NCI-H82 treated with DMSO at 0.1 percent for 48 hours (cell line): Measurements from ENCODE around the gene MMP25.
"Not testable (repeated sequence)": the region's sequence is repeated elsewhere in the genome, so short reads cannot be mapped to it uniquely, and the experiment has no call there.

Source experiments
- DNase-seq: peaks from one replicate; lab custom pipeline; 2025; ENCODE audit not compliant: unreplicated experiment; lab: John Stamatoyannopoulos, UW

Gene MMP25

DNA sequence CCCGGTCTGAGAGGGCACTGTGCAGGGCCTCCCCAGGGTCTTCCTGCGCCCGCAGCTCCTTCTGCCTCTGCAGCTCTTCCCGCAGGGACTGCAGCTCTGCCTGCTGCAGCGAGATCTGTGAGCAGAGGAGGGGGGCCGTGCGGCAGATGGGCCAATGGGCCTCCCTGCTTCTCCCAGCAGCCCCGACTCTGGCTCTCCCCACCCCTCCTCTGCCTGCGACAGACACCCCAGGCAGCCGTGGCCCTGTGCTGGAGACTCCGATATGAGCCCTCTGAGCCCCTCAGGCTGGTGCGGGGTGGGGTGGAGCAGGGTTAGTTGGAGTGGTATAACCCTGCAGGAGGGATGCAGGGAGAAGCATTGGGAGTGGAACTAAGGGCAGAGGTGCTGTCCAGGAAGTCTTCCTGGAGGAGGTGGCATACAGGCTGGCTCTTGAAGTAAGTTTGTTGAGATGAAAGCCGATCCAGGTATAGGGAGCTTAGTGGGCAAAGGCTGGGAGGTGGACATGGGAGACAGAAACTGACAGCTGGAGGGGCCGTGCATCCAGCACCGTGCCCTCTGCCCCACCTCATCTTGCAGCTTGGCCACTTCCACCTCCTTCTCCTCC, 17.5 kb upstream of the MMP25 start:
- no peak for DNase-seq

DNA sequence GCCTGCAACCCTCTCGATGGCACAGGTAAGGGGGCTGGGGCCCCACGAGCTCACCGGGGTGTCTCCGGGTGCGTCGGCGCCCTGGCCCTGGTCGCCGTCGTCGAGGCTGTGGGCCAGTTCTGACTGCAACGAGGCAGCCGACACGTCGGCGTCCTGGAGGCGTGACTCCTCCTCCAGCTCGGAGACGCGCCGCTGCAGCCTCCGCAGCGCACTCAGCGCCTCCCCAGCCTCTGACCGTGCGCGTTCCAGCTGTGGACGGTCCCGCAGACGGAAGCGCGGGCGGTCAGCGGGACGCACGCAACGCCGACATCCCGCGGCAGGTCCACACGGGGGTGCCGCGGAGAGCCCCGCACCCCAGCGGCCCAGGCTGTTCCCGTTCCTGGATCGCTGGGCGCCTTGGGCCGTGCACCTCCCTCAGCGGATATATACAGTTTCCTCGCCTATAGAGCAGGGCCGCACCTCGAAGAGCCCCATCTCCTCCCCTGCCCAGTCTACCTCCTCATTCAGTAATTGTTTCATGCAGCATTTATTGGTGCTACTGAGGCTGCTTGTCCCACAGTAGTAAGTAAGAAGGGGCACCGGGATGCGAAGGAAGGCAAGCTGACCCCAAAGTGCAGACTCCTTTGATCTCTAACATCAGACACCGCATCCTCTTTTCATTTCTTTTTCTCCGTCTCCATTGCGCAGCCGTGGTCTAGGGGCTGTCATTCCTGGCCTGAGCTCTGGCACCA, 16.7 kb upstream of the MMP25 start:
- no peak for DNase-seq

DNA sequence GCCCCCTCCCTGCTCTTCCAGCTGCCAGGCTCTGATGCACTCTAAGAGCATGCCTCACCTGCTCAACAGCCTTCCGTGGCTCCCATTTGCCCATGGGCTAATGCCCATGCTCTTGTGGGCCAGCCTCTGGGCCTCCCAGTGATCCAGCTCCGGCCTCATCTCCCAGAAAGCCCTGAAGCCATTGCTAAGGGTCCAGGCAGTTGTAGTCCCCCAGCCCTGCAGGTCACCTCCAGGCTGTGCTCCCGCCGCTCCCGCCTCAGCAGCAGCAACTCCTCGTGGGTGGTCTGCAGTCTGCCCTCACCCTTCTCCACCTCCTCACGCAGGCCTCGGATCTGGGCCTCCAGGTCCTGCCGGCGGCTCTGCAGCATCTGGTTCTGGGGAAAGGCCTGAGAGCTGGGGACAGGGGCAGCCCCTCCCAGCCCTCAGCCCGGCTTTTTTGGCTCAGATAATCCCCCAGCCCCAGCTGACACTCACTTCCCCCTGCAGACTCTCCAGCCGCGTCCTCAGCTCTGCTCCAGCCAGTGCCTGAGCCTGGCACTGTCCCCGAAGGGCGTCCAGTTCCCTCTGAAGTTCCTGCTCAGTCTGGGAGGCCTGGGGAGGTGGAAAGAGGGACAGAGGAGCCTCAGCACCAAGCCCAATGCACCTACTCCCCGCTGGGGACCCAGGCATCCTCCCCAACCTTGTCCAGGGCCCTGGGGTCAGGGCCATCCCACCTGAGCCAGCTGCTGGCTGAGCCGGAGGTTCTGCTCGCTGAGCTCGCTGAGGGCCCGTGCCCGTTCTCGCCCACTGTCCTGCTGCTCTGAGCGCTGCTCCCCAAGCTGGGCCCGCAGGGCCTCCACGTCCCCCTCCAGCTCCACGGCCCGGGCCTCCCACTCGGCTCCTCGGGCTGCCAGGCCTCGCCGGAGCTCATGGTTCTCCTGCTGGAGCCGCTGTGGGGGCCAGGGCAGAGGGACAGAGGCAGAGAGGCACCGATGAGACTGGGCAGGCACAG, 15.8 kb upstream of the MMP25 start:
- DNase-seq, result no peak

DNA sequence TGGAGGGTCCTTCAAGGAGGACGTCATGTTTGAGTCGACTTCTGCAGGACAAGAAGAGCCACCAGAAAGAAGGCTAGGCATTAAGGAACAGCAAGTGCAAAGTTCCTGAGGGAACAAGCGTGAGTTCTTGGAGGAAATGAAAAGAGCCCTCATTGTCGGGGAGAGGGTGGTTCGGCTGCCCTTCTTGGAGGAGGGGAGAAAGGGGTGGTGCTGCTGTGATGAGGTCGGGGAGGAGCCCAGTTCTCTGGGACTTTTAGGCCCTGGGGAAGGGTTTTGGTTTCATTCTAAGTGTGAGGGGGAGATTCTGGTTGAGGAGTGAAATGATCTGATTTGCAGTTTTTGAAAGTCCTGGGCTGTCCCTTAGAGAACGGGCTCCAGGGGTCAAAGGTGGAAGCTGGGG, 13.7 kb upstream of the MMP25 start:
- DNase-seq, result no peak

DNA sequence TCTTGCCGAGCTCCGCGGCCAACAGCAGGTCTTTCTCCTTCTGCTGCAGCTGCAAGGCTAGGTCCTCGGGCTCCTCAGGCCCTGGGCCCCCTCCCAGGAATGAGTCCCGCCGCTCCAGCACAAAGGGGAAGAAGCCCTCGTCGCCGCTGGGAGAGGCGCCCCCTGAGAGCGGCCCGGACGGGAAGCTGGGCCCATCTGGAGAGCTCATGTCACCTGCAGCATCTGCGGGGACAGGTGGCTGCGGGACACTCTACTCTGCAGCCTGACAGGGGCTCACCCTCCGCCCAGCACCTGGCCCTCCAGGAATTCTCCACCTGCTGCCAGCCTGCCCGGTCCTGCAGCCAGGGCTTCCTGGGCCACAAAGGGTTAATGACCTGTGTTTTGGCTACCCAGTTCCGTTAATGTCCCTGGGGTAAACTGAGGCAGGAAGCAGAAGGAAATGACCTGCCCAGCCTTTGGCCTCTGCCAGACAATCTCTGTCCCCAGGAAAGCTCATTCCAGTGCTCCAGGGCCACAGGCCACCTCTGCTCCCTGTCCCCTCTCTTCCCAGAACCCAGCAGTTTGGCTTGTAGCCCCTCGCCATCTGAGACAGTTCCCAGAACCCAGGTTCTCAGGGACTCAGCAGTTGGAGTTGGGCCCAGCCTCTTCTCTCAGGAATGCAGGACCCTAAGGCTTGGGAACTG, 10.9 kb upstream of the MMP25 start:
- no peak for DNase-seq

DNA sequence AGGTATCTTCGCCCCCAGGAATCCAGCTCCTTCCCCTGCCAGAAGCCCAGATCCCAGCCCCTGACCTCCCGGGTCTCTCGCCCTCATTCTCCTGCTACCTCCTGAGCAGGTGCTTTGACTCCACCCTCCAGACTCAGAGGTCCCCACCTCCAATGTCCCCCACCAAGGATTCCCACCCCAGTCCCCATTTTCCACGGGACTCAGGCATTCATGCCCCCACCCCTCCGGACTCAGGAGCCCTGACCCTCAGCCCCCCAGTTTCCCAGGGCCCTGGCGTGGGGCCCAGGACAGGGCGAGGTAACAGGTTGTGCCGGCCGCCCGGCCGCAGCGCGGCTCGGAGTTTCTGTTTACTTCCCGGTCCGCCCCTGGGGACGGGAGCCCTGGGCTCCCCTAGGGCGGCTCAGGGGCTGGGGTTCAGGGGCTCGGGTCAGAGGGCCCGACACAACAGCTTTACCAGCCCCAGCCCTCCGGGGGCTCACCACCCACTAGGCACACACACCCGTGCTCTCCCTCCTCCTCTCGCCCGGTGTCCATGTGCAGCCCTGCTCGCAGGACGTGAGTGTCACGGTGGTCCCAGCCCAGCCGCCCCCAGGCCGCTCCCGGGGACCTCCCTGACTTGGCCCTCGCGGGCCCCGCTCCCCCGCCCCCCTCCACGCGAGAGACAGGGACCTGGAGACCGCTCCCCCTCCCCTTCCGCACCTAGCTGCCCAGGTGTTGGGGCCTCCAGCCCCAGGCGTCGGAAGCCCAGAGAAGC, 10.2 kb upstream of the MMP25 start:
- DNase-seq, result no peak

DNA sequence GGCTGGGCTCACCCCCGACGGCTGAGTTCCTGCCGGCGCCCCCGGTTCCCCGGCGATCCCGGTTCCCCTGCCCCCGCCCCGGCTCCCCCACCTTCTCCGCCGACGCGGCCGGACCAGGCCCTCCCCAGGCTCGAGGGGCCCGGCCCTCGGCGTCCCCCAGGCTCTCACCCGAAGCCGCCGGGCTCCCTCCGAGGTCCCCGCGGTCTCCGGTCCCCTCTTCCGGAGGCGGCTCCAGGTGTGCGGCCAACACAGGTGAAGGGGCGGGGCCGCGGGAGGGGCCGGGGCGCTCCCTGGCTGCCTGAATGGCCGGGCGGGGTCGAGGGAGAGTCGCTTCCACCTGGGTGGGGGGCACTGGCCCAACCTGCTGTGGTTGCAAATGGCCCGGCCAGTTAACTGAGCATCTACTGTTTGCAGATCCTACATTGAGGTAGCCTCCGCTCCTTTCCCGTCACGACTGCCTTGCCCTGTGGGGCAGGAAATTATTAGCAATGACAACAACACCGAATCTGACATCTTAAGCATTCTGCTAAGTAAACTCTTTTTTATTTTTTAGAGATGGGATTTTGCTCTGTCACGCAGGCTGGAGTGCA, 9.5 kb upstream of the MMP25 start, which contains the start of gene BICDL2:
BICDL2 (minus strand) TSS at position 219 of the 590 bp plus-strand sequence. CDS start 1,448 bp downstream, outside the sequence.
- DNase-seq, result no peak

DNA sequence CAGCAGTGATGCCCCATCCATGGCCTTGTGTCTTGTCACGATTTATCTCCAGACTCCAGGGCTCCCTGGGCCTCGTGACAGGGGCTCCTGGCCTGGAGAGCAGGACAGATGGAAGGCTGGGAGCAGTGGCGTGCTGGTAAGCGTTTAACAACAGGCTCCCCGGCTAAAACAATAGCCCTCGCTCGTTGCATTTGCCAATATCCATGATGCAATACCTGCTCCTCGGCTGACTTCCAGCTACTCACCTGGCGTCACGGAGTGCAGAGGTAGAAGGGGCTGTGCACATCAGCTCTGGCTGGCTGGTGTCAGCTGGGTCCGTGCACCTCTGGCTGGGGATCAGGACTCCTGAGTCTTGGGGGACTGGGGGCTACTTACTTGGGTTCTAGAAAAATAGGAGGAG, 8.1 kb upstream of the MMP25 start:
- no peak for DNase-seq

DNA sequence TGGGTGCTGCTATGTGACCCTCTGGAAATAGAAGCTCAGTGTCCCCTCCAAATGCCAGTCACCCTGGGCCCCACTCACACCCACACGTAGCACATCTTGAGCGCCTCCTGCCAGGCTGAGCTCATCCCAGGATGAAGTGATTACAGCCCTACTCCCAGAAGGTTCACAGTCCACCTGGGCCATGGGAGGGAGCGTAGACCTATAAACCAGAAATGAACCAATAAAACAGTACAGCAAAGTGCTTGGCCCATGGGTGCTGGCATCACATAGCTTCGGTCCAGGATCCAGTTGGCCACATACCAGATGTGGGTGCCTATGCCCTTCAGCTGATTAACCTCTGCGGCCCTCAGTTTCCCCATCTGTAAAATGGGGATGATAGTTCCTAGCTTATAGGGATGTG, 7.5 kb upstream of the MMP25 start:
- DNase-seq, result no peak

DNA sequence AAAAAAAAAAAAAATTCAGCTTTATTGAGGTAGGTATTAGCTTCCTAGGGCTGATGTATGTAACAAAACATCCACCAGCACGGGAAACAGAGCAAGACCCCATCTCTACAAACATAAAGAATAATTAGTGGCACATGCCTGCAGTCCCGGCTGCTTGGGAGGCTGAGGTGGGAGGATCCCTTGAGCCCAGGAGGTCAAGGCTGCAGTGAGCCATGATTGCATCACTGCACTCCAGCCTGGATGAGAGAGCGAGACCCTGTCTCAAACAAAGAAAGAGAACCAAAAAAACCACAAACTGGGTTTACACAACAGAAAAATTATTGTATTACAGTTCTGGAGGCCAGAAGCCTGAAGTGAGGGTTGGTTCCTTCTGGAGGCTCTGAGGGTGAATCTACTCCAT, 4.0 kb upstream of the MMP25 start:
- no peak for DNase-seq

DNA sequence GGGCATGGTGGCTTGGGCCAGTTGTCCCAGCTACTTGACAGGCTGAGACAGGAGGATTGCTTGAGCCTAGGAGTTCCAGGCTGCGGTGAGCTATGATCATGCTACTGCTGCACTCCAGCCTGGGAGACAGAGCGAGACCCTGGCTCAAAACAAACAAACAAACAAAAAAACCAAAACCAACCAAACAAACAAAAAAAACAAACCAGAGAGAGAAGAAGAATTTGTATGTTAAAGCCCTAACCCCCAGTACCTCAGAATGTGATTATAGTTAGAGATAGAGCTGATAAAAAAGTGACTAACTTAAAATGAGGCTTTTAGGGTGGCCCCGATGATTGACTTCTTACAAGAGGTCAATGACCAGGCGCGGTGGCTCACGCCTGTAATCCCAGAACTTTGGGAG, 1.7 kb upstream of the MMP25 start:
- no peak for DNase-seq

DNA sequence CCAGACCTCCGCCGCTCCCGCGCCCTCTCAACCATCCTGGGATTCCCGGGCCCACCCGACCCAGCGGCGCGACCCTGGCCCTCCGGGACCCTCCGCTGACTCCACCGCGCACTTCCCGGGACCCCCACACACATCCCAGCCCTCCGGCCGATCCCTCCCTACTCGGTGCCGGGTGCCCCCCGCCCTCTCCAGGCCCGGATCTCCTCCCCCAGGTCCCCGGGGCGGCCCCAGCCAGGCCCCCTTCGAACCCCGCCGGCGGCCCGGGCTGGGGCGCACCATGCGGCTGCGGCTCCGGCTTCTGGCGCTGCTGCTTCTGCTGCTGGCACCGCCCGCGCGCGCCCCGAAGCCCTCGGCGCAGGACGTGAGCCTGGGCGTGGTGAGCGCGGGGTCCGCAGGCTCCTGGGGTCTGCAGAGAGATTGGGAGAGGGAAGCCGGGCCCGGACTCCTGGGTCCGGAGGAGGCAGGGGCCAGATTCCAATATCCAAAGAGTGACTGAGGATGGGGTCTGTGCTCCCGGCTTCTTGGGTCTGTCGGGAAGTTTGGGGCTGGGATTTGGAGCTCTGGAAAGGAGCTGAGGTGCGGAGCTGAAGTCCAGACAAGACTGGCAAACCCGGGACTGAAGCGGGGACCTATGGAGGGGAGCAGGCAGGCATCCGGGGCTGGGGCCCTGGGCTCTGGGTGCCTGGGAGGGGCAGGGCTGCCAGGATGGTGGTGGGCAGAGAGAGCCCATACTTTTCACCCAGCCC, 453 bp downstream of the MMP25 start:
- no peak for DNase-seq

DNA sequence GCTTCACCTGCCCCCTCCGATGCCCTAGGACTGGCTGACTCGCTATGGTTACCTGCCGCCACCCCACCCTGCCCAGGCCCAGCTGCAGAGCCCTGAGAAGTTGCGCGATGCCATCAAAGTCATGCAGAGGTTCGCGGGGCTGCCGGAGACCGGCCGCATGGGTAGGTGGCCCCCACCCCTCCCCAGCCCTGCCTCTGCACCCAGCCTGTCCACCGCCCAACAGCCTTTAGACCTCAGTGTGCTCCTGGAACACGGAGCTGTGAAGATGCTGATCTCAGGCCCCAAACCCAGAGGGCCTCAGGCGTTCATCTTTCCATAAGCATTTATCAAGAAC, 993 bp downstream of the MMP25 start:
- DNase-seq, result no peak

DNA sequence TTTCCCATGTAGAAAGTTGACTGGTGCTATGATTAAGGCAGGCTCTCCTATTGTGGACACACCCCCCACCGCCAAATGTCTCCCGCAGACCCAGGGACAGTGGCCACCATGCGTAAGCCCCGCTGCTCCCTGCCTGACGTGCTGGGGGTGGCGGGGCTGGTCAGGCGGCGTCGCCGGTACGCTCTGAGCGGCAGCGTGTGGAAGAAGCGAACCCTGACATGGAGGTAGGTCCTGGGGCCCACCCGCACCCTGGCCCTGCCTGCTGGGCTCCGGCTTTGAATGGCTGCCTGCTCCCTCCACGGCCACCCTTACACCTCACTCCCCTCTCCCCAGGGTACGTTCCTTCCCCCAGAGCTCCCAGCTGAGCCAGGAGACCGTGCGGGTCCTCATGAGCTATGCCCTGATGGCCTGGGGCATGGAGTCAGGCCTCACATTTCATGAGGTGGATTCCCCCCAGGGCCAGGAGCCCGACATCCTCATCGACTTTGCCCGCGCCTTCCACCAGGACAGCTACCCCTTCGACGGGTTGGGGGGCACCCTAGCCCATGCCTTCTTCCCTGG, 3.6 kb downstream of the MMP25 start:
- DNase-seq, result no peak

DNA sequence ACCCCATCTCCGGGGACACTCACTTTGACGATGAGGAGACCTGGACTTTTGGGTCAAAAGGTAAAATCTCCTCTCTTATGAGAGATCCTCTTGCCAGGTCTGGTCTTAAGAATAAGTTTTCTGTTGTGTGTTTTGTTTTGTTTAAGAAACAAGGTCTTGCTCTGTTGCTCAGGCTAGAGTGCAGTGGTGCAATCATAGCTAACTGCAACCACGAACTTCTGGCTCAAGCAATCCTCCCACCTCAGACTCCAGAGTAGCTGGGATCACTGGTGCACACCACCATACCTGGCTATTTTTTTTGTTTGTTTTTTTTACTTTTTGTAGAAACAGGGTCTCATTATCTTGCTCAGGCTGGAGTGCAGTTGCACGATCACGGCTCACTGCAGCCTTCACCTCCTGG, 4.1 kb downstream of the MMP25 start:
- DNase-seq, result no peak

DNA sequence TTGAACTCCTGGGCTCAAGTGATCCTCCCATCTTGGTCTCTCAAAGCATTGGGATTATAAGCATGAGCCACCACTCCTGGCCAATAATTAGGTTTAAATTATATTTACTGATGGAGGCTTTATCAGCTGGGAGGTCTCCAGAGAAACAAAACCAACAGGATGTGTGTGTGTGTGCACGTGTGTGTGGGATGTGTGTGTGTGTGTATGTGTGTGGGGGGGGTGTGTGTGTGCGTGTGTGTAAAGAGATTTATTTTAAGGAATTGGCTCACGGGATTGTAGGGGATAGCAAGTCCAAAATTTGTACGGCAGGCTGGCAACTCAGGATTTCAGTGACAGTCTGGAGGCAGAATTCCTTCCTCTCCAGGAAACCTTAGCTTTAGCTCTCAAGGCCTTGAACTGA, 4.6 kb downstream of the MMP25 start:
- no peak for DNase-seq

DNA sequence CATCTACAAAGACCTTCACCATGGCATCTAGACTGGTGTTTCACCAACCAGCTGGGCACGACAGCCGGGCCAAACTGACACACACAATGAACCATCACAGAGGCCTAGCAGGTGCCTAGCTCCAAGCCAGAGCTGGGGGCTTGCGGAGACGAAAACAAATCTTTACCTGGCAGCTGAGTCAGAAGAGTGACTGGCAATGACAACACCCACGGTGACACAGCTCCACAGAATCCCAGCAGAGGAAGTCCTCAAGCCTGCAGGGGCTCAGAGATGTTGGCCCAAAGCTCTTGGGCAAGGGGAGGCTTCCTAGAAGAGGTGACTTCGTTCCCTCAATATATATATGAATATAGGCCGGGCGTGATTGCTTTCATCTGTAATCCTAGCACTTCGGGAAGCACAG, 5.1 kb downstream of the MMP25 start:
- DNase-seq, result no peak

DNA sequence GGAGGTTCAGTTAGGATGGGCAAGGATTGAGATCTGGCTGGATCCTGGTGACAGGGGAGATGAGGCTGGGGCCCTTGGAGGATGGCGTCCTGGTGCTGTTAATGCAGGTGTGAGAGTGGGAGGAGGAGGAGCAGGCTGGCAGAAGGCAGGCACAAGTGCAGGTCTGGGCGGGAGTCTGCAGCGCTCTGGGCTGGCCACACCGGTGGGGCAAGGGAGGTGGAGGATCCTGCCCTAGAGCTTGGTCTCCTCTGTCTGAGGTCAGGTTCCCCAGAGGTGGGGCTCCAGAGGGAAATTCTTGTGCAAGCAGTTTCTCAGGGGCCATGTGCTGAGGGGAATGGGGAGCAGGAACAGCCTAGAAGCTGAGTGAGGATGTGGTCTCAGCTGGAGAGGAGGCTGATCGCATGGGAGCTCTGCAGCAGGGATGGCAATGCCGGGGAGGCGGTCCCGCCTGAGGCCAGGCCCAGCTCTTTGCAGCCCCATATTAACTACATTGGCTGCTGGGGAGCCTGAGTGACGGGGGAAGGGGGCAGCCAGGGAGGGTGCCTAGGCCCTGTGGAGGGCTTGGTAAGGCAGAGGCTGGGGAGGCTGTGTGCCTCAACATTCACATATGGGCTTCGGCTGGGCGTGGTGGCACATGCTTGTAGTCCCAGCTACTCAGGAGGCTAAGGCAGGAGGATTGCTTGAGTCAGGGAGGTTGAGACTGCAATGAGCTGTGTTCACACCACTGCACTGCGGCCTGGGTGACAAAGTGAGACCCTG, 6.4 kb downstream of the MMP25 start:
- DNase-seq, result not testable (repeated sequence)
